Activated CD4-positive, alpha-beta memory T cell treated with anti-CD3 and anti-CD28 coated beads, Interleukin-2, amount 10 ng/mL, durations not matched to agents 7 days and 5 days (primary cell): ENCODE results near the gene RASSF6. TPM values are rescaled to one million over a fixed set of nuclear protein-coding genes. Genes with fewer than 3 reads are reported as not detected.
"Not testable (repeated sequence)": the region's sequence is repeated elsewhere in the genome, so short reads cannot be mapped to it uniquely, and the experiment has no call there.

Source experiments
- CTCF ChIA-PET: fragments of 350-600 bp; sonication (Branson Sonifier 250); formaldehyde crosslinking; loops from one replicate; lab custom pipeline; 2021; ENCODE audit warnings: antibody characterized with exemption, inconsistent platforms; lab: Charles Lee
- POLR2A ChIA-PET: fragments of 350-600 bp; sonication (Branson Sonifier 250); formaldehyde crosslinking; loops from one replicate; lab custom pipeline; 2021; ENCODE audit warnings: antibody characterized with exemption; lab: Charles Lee
- DNase-seq: peaks from one replicate; pipeline ENCODE4 v3.0.0-alpha.2; 2020
- H3K27ac Mint-ChIP-seq: one replicate; pipeline ENCODE4 v1.8.0; 2021; ENCODE audit warnings: mild to moderate bottlenecking, mixed read lengths
- H3K27me3 Mint-ChIP-seq: one replicate; pipeline ENCODE4 v1.8.0; 2021; ENCODE audit warnings: mixed read lengths
- H3K36me3 Mint-ChIP-seq: one replicate; pipeline ENCODE4 v1.8.0; 2021; ENCODE audit warnings: low read depth, mixed read lengths
- H3K4me1 Mint-ChIP-seq: one replicate; pipeline ENCODE4 v1.8.0; 2021; ENCODE audit warnings: mixed read lengths
- H3K4me3 Mint-ChIP-seq: one replicate; pipeline ENCODE4 v1.8.0; 2021; ENCODE audit warnings: mild to moderate bottlenecking, mixed read lengths
- H3K9me3 Mint-ChIP-seq: one replicate; pipeline ENCODE4 v1.8.0; 2021; ENCODE audit warnings: mixed read lengths
- total RNA-seq, 2 experiments: library from RNA; stranded (reverse); gene quantifications; one replicate each; pipeline ENCODE4 v1.2.3, GENCODE V29; 2021

The RASSF6 gene
- under 1 TPM in 1 of 2 experiments, not detected in 1; 0.05 TPM for total RNA-seq

- Mint-ChIP-seq H3K9me3 (no peaks in the 10 kb centered on the region), H3K4me3 (no peak within 1 kb of the TSS), H3K36me3 (no peaks in the 10 kb centered on the region), H3K27me3 (peaks cover 17% of the 10 kb centered on the region), H3K4me1 (peaks cover 3% of the 10 kb centered on the region), H3K27ac (no peak within 1 kb of the TSS)
- POLR2A ChIA-PET = no interaction called here
- no peak for DNase-seq
- CTCF ChIA-PET = no interaction called here
Observed at GRCh38 chr4:73620115-73620792, at the start of gene RASSF6. Gene RASSF6, minus strand, starts transcription at chr4:73620436. Its CDS starts 8,641 bp downstream, at chr4:73611795.

- POLR2A ChIA-PET = no interaction called here
- H3K36me3 Mint-ChIP-seq = no peaks in the 10 kb centered on the region
- no peaks in the 10 kb centered on the region for H3K9me3 Mint-ChIP-seq
- H3K4me1 Mint-ChIP-seq = no peaks in the 10 kb centered on the region
- peaks cover under 1% of the 10 kb centered on the region for H3K27me3 Mint-ChIP-seq
- no peak for DNase-seq
- no peak overlapping the region for H3K4me3 Mint-ChIP-seq
- H3K27ac Mint-ChIP-seq = no peak overlapping the region
- CTCF ChIA-PET = interaction anchor here (0.8 kb wide), 1 partner anchor 19 kb away, joined by 3 read pairs; no protein-coding TSS in a partner anchor
Observed at GRCh38 chr4:73669410-73670183, 49.4 kb upstream of the RASSF6 start.

- Mint-ChIP-seq H3K9me3 (no peaks in the 10 kb centered on the region), H3K4me1 (no peaks in the 10 kb centered on the region), H3K4me3 (no peak overlapping the region), H3K27ac (no peak overlapping the region), H3K27me3 (peaks cover 1% of the 10 kb centered on the region), H3K36me3 (no peaks in the 10 kb centered on the region)
- POLR2A ChIA-PET = no interaction called here
- DNase-seq = no peak
- CTCF ChIA-PET = no interaction called here
Observed at GRCh38 chr4:73668782-73669201, 48.6 kb upstream of the RASSF6 start.

- POLR2A ChIA-PET, H3K27me3 Mint-ChIP-seq, H3K4me1 Mint-ChIP-seq, H3K9me3 Mint-ChIP-seq, H3K4me3 Mint-ChIP-seq, DNase-seq, H3K36me3 Mint-ChIP-seq, H3K27ac Mint-ChIP-seq, CTCF ChIA-PET: not testable (repeated sequence)
Observed at GRCh38 chr4:73665924-73666323, 45.7 kb upstream of the RASSF6 start.

GRCh38 chr4:73664470-73664869 lies 44.2 kb upstream of the RASSF6 start:
- Mint-ChIP-seq H3K4me3 (no peak overlapping the region), H3K9me3 (no peaks in the 10 kb centered on the region), H3K4me1 (no peaks in the 10 kb centered on the region), H3K27ac (no peak overlapping the region), H3K36me3 (no peaks in the 10 kb centered on the region), H3K27me3 (peaks cover 1% of the 10 kb centered on the region)
- ChIA-PET POLR2A (no interaction called here), CTCF (no interaction called here)
- no peak for DNase-seq

- no peak for DNase-seq
- Mint-ChIP-seq H3K4me1 (no peaks in the 10 kb centered on the region), H3K36me3 (no peaks in the 10 kb centered on the region), H3K27me3 (peaks cover 1% of the 10 kb centered on the region), H3K9me3 (no peaks in the 10 kb centered on the region), H3K27ac (no peak overlapping the region), H3K4me3 (no peak overlapping the region)
- ChIA-PET POLR2A (no interaction called here), CTCF (no interaction called here)
Observed at GRCh38 chr4:73663576-73663975, 43.3 kb upstream of the RASSF6 start.

GRCh38 chr4:73662709-73663546 lies 42.7 kb upstream of the RASSF6 start:
- Mint-ChIP-seq H3K27me3 (peaks cover 1% of the 10 kb centered on the region), H3K36me3 (no peaks in the 10 kb centered on the region), H3K4me1 (no peaks in the 10 kb centered on the region), H3K27ac (no peak overlapping the region), H3K9me3 (no peaks in the 10 kb centered on the region), H3K4me3 (no peak overlapping the region)
- DNase-seq = no peak
- CTCF ChIA-PET = interaction anchor here (1.7 kb wide), 1 partner anchor 140 kb away, joined by 4 read pairs; no protein-coding TSS in a partner anchor
- POLR2A ChIA-PET = no interaction called here

- Mint-ChIP-seq H3K27ac (no peak overlapping the region), H3K27me3 (peaks cover 5% of the 10 kb centered on the region), H3K9me3 (no peaks in the 10 kb centered on the region), H3K4me3 (no peak overlapping the region), H3K36me3 (no peaks in the 10 kb centered on the region), H3K4me1 (no peaks in the 10 kb centered on the region)
- DNase-seq = no peak
- POLR2A ChIA-PET = no interaction called here
- CTCF ChIA-PET = interaction anchor here (1.0 to 1.7 kb wide), 3 partner anchors 10 to 473 kb away, joined by 3 to 4 read pairs (median 3); no protein-coding TSS in a partner anchor
Observed at GRCh38 chr4:73661646-73662119, 41.4 kb upstream of the RASSF6 start.

GRCh38 chr4:73660808-73661207 lies 40.6 kb upstream of the RASSF6 start:
- DNase-seq = no peak
- no peak overlapping the region for H3K27ac Mint-ChIP-seq
- CTCF ChIA-PET = no interaction called here

GRCh38 chr4:73653695-73654106 lies 33.5 kb upstream of the RASSF6 start:
- Mint-ChIP-seq H3K36me3 (no peaks in the 10 kb centered on the region), H3K27me3 (peaks cover 5% of the 10 kb centered on the region), H3K27ac (no peak overlapping the region), H3K4me1 (no peaks in the 10 kb centered on the region), H3K4me3 (no peak overlapping the region), H3K9me3 (no peaks in the 10 kb centered on the region)
- no peak for DNase-seq
- ChIA-PET CTCF (interaction anchor here (0.6 to 1.8 kb wide), 11 partner anchors 12 to 527 kb away, joined by 3 to 9 read pairs (median 4); no protein-coding TSS in a partner anchor), POLR2A (no interaction called here)

More at GRCh38 chr4:73660808-73661207, 40.6 kb upstream of the RASSF6 start:
- POLR2A ChIA-PET = no interaction called here
- no peaks in the 10 kb centered on the region for H3K4me1 Mint-ChIP-seq
- no peak overlapping the region for H3K4me3 Mint-ChIP-seq
- H3K9me3 Mint-ChIP-seq = no peaks in the 10 kb centered on the region
- H3K27me3 Mint-ChIP-seq = peaks cover 5% of the 10 kb centered on the region
- H3K36me3 Mint-ChIP-seq = no peaks in the 10 kb centered on the region

- Mint-ChIP-seq H3K9me3 (no peaks in the 10 kb centered on the region), H3K27me3 (peaks cover 4% of the 10 kb centered on the region), H3K27ac (no peak overlapping the region), H3K36me3 (no peaks in the 10 kb centered on the region), H3K4me3 (no peak overlapping the region), H3K4me1 (no peaks in the 10 kb centered on the region)
- CTCF ChIA-PET = no interaction called here
- no peak for DNase-seq
- POLR2A ChIA-PET = no interaction called here
Observed at GRCh38 chr4:73650250-73650649, 30.0 kb upstream of the RASSF6 start.

GRCh38 chr4:73648478-73648877 lies 28.2 kb upstream of the RASSF6 start:
- Mint-ChIP-seq H3K27me3 (peaks cover 2% of the 10 kb centered on the region), H3K4me1 (no peaks in the 10 kb centered on the region), H3K9me3 (no peaks in the 10 kb centered on the region), H3K4me3 (no peak overlapping the region), H3K36me3 (no peaks in the 10 kb centered on the region), H3K27ac (no peak overlapping the region)
- no peak for DNase-seq
- CTCF ChIA-PET = no interaction called here
- POLR2A ChIA-PET = no interaction called here

GRCh38 chr4:73646117-73646516 lies 25.9 kb upstream of the RASSF6 start:
- DNase-seq = no peak
- Mint-ChIP-seq H3K27ac (no peak overlapping the region), H3K36me3 (no peaks in the 10 kb centered on the region), H3K9me3 (no peaks in the 10 kb centered on the region), H3K4me1 (no peaks in the 10 kb centered on the region), H3K27me3 (peaks cover 7% of the 10 kb centered on the region), H3K4me3 (no peak overlapping the region)
- POLR2A ChIA-PET = no interaction called here
- CTCF ChIA-PET = no interaction called here
